Measurements from ENCODE around the gene ORAI2.

ORAI2 gene

DNA sequence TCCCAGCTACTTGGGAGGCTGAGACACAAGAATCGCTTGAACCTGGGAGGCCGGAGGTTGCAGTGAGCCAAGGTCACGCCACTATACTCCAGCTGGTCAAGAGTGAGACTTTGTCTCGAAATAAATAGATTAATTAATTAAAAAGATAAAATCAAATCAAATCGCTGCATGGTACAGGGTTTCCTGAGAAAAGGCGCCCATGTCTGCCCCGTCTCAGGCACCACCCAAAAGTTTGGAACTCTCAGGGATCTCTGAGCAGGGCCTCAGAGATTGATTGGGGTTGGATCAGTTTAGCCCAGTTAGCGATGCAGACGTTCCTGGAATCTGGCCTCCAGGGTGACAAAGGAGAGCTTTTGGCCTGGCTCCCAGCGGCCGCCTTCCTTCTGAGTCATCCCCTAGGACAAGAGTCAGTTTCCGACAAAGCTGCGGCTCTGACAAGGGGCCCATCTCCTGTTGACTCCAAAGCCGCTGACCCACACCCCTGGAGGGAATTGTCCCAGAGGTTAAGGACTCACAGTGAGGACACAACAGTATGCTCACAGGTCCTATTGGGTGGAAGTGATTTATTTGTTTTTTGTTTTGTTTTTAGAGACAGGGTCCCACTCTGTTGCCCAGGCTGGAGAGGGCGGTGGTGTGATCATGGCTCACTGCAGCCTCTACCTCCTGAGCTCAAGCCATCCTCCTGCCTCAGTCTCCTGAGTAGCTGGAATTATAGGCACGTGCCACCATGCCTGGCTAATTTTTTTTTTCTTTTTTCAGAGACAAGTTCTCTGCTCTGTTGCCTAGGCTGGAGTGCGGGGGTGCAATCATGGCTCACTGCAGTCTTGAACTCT lies 6.8 kb downstream of the ORAI2 start:
- in situ Hi-C loops (cut with MboI; ENCODE audit: low pct_unique_long_range_greater_than_20kb, low sequenced_read_pairs, unreplicated experiment): no loop called here
- DNase-seq (ENCODE audit: low spot score): no peak
- TF ChIP-seq, protein P1, sequence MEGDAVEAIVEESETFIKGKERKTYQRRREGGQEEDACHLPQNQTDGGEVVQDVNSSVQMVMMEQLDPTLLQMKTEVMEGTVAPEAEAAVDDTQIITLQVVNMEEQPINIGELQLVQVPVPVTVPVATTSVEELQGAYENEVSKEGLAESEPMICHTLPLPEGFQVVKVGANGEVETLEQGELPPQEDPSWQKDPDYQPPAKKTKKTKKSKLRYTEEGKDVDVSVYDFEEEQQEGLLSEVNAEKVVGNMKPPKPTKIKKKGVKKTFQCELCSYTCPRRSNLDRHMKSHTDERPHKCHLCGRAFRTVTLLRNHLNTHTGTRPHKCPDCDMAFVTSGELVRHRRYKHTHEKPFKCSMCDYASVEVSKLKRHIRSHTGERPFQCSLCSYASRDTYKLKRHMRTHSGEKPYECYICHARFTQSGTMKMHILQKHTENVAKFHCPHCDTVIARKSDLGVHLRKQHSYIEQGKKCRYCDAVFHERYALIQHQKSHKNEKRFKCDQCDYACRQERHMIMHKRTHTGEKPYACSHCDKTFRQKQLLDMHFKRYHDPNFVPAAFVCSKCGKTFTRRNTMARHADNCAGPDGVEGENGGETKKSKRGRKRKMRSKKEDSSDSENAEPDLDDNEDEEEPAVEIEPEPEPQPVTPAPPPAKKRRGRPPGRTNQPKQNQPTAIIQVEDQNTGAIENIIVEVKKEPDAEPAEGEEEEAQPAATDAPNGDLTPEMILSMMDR (IDR thresholded peaks at IDR 0.05; ENCODE audit: extremely low read depth, insufficient read depth, missing control alignments): no peak

DNA sequence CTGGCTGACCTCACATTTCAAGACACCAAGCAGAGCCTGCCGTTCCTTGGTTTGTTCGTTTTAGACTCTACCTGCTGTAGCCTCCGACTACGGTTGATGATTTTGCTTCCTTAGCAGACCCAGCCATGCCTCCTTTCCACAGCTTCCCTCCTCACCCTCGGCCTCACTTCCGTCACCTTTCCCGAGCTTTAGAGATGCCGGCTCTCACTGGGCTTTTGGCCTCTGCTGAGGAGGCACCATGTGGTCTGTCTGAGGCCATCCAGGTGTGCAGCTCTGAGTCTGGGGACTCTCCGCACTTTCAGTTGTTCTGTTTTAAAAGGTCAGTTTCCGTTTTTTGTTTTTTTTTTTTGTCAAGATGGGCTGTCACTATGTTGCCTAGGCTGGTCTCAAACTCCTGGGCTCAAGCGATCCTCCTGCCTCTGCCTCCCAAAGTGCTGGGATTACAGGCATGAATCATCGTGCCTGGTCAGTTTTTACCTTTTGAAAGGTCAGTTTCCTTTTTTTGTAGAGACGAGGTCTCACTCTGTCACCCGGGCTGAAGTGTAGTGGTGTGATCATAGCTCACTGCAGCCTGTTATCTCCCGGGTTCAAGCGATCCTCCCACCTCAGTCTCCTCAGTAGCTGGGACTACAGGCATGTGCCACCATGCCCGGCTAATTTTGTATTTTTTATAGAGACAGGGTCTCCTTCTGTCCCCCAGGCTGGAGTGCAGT lies 11.7 kb downstream of the ORAI2 start:
- in situ Hi-C loops (cut with MboI; ENCODE audit: low pct_unique_long_range_greater_than_20kb, low sequenced_read_pairs, unreplicated experiment): loop anchor here (5.0 kb wide), 1 partner anchor 33 kb away; no protein-coding TSS in a partner anchor
- TF ChIP-seq, protein P1 (IDR thresholded peaks at IDR 0.05; ENCODE audit: extremely low read depth, insufficient read depth, missing control alignments): no peak
- peak; percentile 80 for DNase-seq (ENCODE audit: low spot score)

GRCh38 chr7:102445674-102446071 lies 12.3 kb downstream of the ORAI2 start:
- TF ChIP-seq, protein P1 (IDR thresholded peaks at IDR 0.05; ENCODE audit: extremely low read depth, insufficient read depth, missing control alignments): no peak
- no peak for DNase-seq (ENCODE audit: low spot score)
- in situ Hi-C loops (cut with MboI; ENCODE audit: low pct_unique_long_range_greater_than_20kb, low sequenced_read_pairs, unreplicated experiment): loop anchor here (5.0 kb wide), 1 partner anchor 33 kb away; no protein-coding TSS in a partner anchor

DNA sequence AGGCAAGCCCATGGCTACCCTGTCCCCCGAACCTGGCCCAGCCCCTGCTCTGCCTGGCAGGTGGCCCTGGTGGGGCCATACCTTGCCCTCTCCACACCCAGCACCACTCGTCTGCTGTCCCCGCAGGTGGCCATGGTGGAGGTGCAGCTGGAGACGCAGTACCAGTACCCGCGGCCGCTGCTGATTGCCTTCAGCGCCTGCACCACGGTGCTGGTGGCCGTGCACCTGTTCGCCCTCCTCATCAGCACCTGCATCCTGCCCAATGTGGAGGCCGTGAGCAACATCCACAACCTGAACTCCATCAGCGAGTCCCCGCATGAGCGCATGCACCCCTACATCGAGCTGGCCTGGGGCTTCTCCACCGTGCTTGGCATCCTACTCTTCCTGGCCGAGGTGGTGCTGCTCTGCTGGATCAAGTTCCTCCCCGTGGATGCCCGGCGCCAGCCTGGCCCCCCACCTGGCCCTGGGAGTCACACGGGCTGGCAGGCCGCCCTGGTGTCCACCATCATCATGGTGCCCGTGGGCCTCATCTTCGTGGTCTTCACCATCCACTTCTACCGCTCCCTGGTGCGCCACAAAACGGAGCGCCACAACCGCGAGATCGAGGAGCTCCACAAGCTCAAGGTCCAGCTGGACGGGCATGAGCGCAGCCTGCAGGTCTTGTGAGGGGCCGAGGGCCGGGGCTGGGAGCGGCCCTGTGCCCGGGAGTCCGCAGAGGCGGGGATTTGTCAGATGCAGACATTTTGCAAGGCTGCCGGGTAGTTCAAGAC lies 13.2 kb downstream of the ORAI2 start:
- in situ Hi-C loops (cut with MboI; ENCODE audit: low pct_unique_long_range_greater_than_20kb, low sequenced_read_pairs, unreplicated experiment): loop anchor here (5.0 kb wide), 1 partner anchor 34 kb away; no protein-coding TSS in a partner anchor
- no peak for DNase-seq (ENCODE audit: low spot score)

DNA sequence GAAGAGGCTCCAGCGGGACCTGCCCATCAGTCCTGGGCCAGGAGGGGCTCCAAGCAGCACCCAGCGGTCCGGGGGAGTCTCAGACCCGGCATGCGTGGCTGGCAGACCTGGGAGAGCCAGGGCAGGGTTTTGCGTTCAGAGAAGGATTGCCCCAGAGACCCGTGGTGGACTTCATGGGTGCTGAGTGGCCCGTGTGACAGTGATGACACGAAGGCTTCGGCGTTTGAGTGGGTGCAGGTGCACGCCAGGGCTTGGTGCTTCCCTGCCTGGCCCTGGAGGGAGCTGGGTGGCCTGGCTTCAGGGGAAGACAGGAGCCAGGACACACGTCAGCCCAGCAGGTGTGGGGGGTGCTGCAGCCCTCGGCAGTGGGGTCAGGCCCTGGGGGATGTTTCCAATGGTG lies 13.9 kb downstream of the ORAI2 start:
- DNase-seq (ENCODE audit: low spot score): no peak
- in situ Hi-C loops (cut with MboI; ENCODE audit: low pct_unique_long_range_greater_than_20kb, low sequenced_read_pairs, unreplicated experiment): loop anchor here (5.0 kb wide), 1 partner anchor 35 kb away; no protein-coding TSS in a partner anchor
- TF ChIP-seq, protein P1 (IDR thresholded peaks at IDR 0.05; ENCODE audit: extremely low read depth, insufficient read depth, missing control alignments): no peak

More for the DNA sequence above, 13.2 kb downstream of the ORAI2 start:
- TF ChIP-seq, protein P1 (IDR thresholded peaks at IDR 0.05; ENCODE audit: extremely low read depth, insufficient read depth, missing control alignments): no peak

- no peak for DNase-seq (ENCODE audit: low spot score)
- TF ChIP-seq, protein P1 (IDR thresholded peaks at IDR 0.05; ENCODE audit: extremely low read depth, insufficient read depth, missing control alignments): no peak
- in situ Hi-C loops (cut with MboI; ENCODE audit: low pct_unique_long_range_greater_than_20kb, low sequenced_read_pairs, unreplicated experiment): loop anchor here (5.0 kb wide), 1 partner anchor 37 kb away; no protein-coding TSS in a partner anchor
These were observed 15.8 kb downstream of the ORAI2 start for GRCh38 chr7:102449136-102449535.
